Trophoblast cell (in vitro differentiated cells and primary cell): ENCODE measurements around the gene DPP6.

ENCODE experiments used
- DNase-seq, 2 donors: peaks; one replicate each; pipeline ENCODE4 v3.0.0-alpha.2; 2016
- H2AFZ ChIP-seq: 2 replicates; pipeline ENCODE4 v1.6.1; 2013; ENCODE audit warnings: low read length, moderate library complexity, mild to moderate bottlenecking; ENCODE audit not compliant: insufficient read depth, poor library complexity
- H2AK5ac ChIP-seq: 2 replicates; pipeline ENCODE4 v1.6.1; 2013; ENCODE audit warnings: mild to moderate bottlenecking, low read length
- H2BK120ac ChIP-seq: 2 replicates; pipeline ENCODE4 v1.6.1; 2013; ENCODE audit warnings: low read length, mild to moderate bottlenecking, moderate library complexity; ENCODE audit not compliant: insufficient read depth, poor library complexity
- H2BK12ac ChIP-seq: 2 replicates; pipeline ENCODE4 v1.6.1; 2013; ENCODE audit warnings: mild to moderate bottlenecking, low read length, moderate library complexity
- H2BK5ac ChIP-seq: 2 replicates; pipeline ENCODE4 v1.6.1; 2013; ENCODE audit warnings: low read length, low read depth, moderate library complexity, mild to moderate bottlenecking; ENCODE audit not compliant: poor library complexity
- H3K14ac ChIP-seq: 2 replicates; pipeline ENCODE4 v1.6.1; 2013; ENCODE audit warnings: mild to moderate bottlenecking, low read length
- H3K18ac ChIP-seq: 2 replicates; pipeline ENCODE4 v1.6.1; 2013; ENCODE audit warnings: mild to moderate bottlenecking, low read length
- H3K23ac ChIP-seq: 2 replicates; pipeline ENCODE4 v1.6.1; 2013; ENCODE audit warnings: low read length
- H3K27ac ChIP-seq: 2 replicates; pipeline ENCODE4 v1.5.1; 2013; ENCODE audit warnings: low read depth, mild to moderate bottlenecking, inconsistent platforms, low read length, moderate library complexity
- H3K27me3 ChIP-seq: 2 replicates; pipeline ENCODE4 v1.6.1; 2013; ENCODE audit warnings: inconsistent platforms, mild to moderate bottlenecking, low read length, moderate library complexity; ENCODE audit not compliant: insufficient read depth
- H3K36me3 ChIP-seq, 2 experiments: 1 replicate in 1 of 2; 2 replicates in 1 of 2; pipeline ENCODE4 v1.6.1; 2013; ENCODE audit warnings: low read length in 2 of 2, mild to moderate bottlenecking in 2 of 2, moderate library complexity in 1 of 2; ENCODE audit not compliant: insufficient read depth in 2 of 2, control insufficient read depth in 1 of 2
- H3K4ac ChIP-seq: 2 replicates; pipeline ENCODE4 v1.6.1; 2013; ENCODE audit warnings: low read depth, mild to moderate bottlenecking, low read length, moderate library complexity
- H3K4me1 ChIP-seq, 2 experiments: 1 replicate in 1 of 2; 2 replicates in 1 of 2; pipeline ENCODE4 v1.6.1; 2013; ENCODE audit warnings: low read length in 2 of 2, mild to moderate bottlenecking in 2 of 2, moderate library complexity in 1 of 2; ENCODE audit not compliant: insufficient read depth in 2 of 2, control insufficient read depth in 1 of 2
- H3K4me2 ChIP-seq: 2 replicates; pipeline ENCODE4 v1.6.1; 2013; ENCODE audit warnings: inconsistent platforms, mild to moderate bottlenecking, low read length, moderate library complexity
- H3K4me3 ChIP-seq: 2 replicates; pipeline ENCODE4 v1.5.1; 2013; ENCODE audit warnings: mild to moderate bottlenecking, low read depth, low read length, inconsistent platforms
- H3K79me1 ChIP-seq: one replicate; pipeline ENCODE4 v1.6.1; 2013; ENCODE audit warnings: low read length
- H3K79me2 ChIP-seq: 2 replicates; pipeline ENCODE4 v1.6.1; 2013; ENCODE audit warnings: low read length, mild to moderate bottlenecking; ENCODE audit not compliant: control insufficient read depth, insufficient read depth, poor library complexity
- H3K9ac ChIP-seq: 2 replicates; pipeline ENCODE4 v1.6.1; 2013; ENCODE audit warnings: mild to moderate bottlenecking, low read length
- H3K9me3 ChIP-seq: 2 replicates; pipeline ENCODE4 v1.6.1; 2013; ENCODE audit warnings: low read depth, mild to moderate bottlenecking, control low read depth, inconsistent platforms, low read length; ENCODE audit not compliant: insufficient read depth
- H4K12ac ChIP-seq: 2 replicates; pipeline ENCODE4 v1.6.1; 2013; ENCODE audit warnings: low read depth, mild to moderate bottlenecking, low read length, moderate library complexity
- H4K8ac ChIP-seq: 2 replicates; pipeline ENCODE4 v1.6.1; 2013; ENCODE audit warnings: low read depth, mild to moderate bottlenecking, low read length, moderate library complexity
- H4K91ac ChIP-seq: one replicate; pipeline ENCODE4 v1.6.1; 2013; ENCODE audit warnings: low read depth, mild to moderate bottlenecking, low read length, moderate library complexity
- WGBS: extraction: QIAGEN DNeasy Blood & Tissue Kit; methylation state at CpG from one replicate; pipeline ENCODE4 v1.1.7; 2013; ENCODE audit warnings: missing lambda C conversion rate; ENCODE audit not compliant: insufficient read length, insufficient coverage; ENCODE audit errors: extremely low coverage; 5-methylcytosine and 5-hydroxymethylcytosine counted together

DPP6 gene

DNA sequence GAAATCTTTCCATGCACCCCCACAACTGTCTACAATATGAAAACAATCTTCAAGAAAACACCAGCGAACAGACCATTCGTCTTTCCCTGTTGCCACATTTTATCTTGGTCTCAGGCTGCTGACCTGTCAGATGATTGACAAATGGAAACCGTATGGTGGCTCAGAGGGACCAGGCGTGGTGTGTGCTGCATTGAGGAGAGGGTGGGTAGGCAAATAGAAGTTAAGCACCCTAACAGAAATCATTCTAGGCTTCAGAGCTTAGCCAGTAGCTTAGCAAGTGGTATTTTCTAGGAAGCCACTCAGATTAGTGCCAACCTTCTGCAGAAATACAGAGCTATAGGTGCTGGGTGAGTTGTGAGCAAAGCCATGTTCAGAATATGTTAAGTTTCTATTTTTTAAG, 114.9 kb downstream of the DPP6 start:
- Histone ChIP-seq H2BK120ac (no peak overlapping the region), H3K4me2 (no peak overlapping the region), H3K4me3 (no peak overlapping the region), H3K27me3 (no peaks in the 10 kb centered on the region), H3K18ac (no peak overlapping the region), H3K14ac (no peak overlapping the region), H3K9ac (no peak overlapping the region), H2AFZ (no peak overlapping the region), H3K9me3 (no peaks in the 10 kb centered on the region), H2BK5ac (no peak overlapping the region), H3K4me1 (no peaks in the 10 kb centered on the region), H4K12ac (no peak overlapping the region), H3K36me3 (no peaks in the 10 kb centered on the region), H4K8ac (no peak overlapping the region), H3K23ac (no peak overlapping the region), H3K79me1 (no peaks in the 10 kb centered on the region), H3K27ac (no peak overlapping the region), H4K91ac (no peak overlapping the region), H3K4ac (no peak overlapping the region), H2BK12ac (no peak overlapping the region), H3K79me2 (no peaks in the 10 kb centered on the region), H2AK5ac (no peak overlapping the region)
- DNase-seq = no peak
- WGBS = no CpG with 5 or more reads among the region's 4 CpGs

DNA sequence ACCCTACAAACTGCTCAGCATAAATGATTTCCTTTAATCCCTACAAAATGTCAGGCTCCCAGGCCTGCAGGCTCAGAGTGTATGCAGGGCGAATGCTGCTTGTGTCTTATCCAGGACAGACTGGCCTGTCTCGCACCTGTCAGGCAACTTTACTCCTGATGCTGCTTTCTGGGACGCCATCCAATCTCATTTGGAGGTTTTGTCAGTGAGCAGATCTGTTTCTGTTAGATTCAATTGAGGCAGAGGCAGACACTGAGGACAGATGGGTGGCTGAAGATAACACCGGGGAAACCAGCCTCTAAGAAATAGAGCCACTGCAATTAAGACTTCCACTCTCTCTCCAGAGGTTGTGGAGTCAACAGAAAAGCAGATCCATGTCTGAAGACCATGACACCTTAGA, 115.6 kb downstream of the DPP6 start:
- Histone ChIP-seq H3K4ac (no peak overlapping the region), H2BK12ac (no peak overlapping the region), H2BK120ac (no peak overlapping the region), H3K18ac (no peak overlapping the region), H3K4me1 (no peaks in the 10 kb centered on the region), H3K14ac (no peak overlapping the region), H4K12ac (no peak overlapping the region), H3K9ac (no peak overlapping the region), H2AK5ac (no peak overlapping the region), H3K36me3 (no peaks in the 10 kb centered on the region), H3K79me1 (no peaks in the 10 kb centered on the region), H4K91ac (no peak overlapping the region), H3K27ac (no peak overlapping the region), H3K4me3 (no peak overlapping the region), H3K9me3 (no peaks in the 10 kb centered on the region), H3K4me2 (no peak overlapping the region), H3K27me3 (no peaks in the 10 kb centered on the region), H4K8ac (no peak overlapping the region), H3K23ac (no peak overlapping the region), H2BK5ac (no peak overlapping the region), H2AFZ (no peak overlapping the region), H3K79me2 (no peaks in the 10 kb centered on the region)
- no peak for DNase-seq
- no CpG with 5 or more reads among the region's 4 CpGs for WGBS

DNA sequence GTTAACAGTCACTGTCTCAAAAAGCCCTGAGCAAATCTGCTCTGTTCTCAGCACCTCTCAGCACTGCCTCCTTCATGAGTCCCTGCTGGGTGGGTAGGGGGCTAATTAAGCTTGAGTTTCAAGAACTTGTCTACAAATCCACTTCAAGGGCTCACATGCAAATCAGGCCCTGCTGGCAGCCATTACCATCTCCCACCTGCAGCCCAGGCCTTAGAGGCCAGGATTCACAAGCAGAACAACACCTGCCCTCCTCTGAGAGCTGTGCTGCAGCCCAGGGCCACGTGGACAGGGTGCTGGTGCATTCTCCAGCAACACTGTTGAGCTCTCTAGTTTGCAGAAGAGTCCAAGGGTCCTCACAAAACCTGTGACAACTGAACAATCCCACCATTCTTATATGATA, 119.2 kb downstream of the DPP6 start:
- no peaks in the 10 kb centered on the region for H3K9me3 ChIP-seq
- no peak overlapping the region for H3K4me2 ChIP-seq
- no peak overlapping the region for H3K9ac ChIP-seq
- H2BK12ac ChIP-seq = no peak overlapping the region
- no peak overlapping the region for H3K18ac ChIP-seq
- DNase-seq = no peak
- H2BK5ac ChIP-seq = no peak overlapping the region
- no peak overlapping the region for H3K4ac ChIP-seq
- no peak overlapping the region for H4K8ac ChIP-seq
- no peak overlapping the region for H2AK5ac ChIP-seq
- no peaks in the 10 kb centered on the region for H3K4me1 ChIP-seq
- H3K79me1 ChIP-seq = no peaks in the 10 kb centered on the region
- no peak overlapping the region for H4K91ac ChIP-seq
- H3K14ac ChIP-seq = no peak overlapping the region
- no peak overlapping the region for H3K27ac ChIP-seq
- no peak overlapping the region for H2AFZ ChIP-seq
- H2BK120ac ChIP-seq = no peak overlapping the region
- no peaks in the 10 kb centered on the region for H3K27me3 ChIP-seq
- H3K36me3 ChIP-seq = no peaks in the 10 kb centered on the region
- H3K79me2 ChIP-seq = no peaks in the 10 kb centered on the region
- H3K23ac ChIP-seq = no peak overlapping the region
- WGBS = no CpG with 5 or more reads among the region's 1 CpG
- H4K12ac ChIP-seq = no peak overlapping the region
- H3K4me3 ChIP-seq = no peak overlapping the region

DNA sequence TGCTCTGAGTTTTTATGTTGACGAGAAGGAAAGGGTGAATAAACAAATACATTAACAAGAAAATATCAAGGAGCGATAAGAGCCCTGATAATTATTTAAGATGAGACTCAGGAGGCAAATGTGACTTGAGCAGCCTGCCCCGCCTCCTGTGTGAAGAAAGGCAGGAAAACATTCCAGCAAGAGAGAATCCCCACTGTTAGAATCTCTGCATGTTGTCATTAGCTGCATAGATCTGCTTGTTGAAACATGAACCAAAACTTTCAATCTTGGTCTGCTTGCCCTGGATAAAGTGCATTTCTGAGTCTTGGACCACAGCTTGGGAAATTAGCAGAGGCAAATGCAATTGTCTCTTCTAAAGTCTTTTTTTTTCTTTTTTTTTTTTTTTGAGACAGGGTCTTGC, 120.0 kb downstream of the DPP6 start:
- WGBS = no CpG with 5 or more reads among the region's 3 CpGs
- H3K27me3 ChIP-seq = no peaks in the 10 kb centered on the region

More for the DNA sequence above, 120.0 kb downstream of the DPP6 start:
- Histone ChIP-seq H3K18ac (no peak overlapping the region), H2AFZ (no peak overlapping the region), H3K14ac (no peak overlapping the region), H3K9me3 (no peaks in the 10 kb centered on the region), H3K36me3 (no peaks in the 10 kb centered on the region), H3K9ac (no peak overlapping the region), H2BK120ac (no peak overlapping the region), H2BK5ac (no peak overlapping the region), H3K23ac (no peak overlapping the region), H4K8ac (no peak overlapping the region), H3K4me1 (no peaks in the 10 kb centered on the region), H3K4me2 (no peak overlapping the region), H3K27ac (no peak overlapping the region), H3K79me1 (no peaks in the 10 kb centered on the region), H2AK5ac (no peak overlapping the region), H2BK12ac (no peak overlapping the region), H3K4ac (no peak overlapping the region), H3K4me3 (no peak overlapping the region), H4K12ac (no peak overlapping the region), H4K91ac (no peak overlapping the region), H3K79me2 (no peaks in the 10 kb centered on the region)
- DNase-seq = no peak
